Panc1 (cell line): ENCODE data around the gene KRT78. TPM values are rescaled to one million over a fixed set of nuclear protein-coding genes. Genes with fewer than 3 reads are reported as not detected.

ENCODE experiments used
- ATAC-seq: fragments of 200-7000 bp; cut with Tn5 transposase; 2 replicates; pipeline ENCODE4 v1.9.1; 2020; ENCODE audit warnings: mild to moderate bottlenecking, moderate library complexity
- BruUV-seq: library from RNA; stranded (reverse); fragments of 400-500 nt; replicated peaks from 2 replicates; lab custom pipeline; 2021; lab: Mats Ljungman, UMichigan
- CTCF ChIA-PET: fragments of 300-600 bp; sonication (Branson Sonifier 250); formaldehyde crosslinking; loops from one replicate; lab custom pipeline; 2022; ENCODE audit warnings: antibody characterized with exemption; lab: Charles Lee
- POLR2A ChIA-PET: fragments of 300-600 bp; sonication (Branson Sonifier 250); formaldehyde crosslinking; loops from one replicate; lab custom pipeline; 2022; ENCODE audit warnings: antibody characterized with exemption; lab: Charles Lee
- DNase-seq: peaks from one replicate; pipeline ENCODE4 v3.0.0-alpha.2; 2010; ENCODE audit warnings: low read depth, low spot score
- H3K27ac ChIP-seq: 2 replicates; pipeline ENCODE4 v1.5.1; 2011; ENCODE audit warnings: mild to moderate bottlenecking, low read length, inconsistent platforms
- H3K27me3 ChIP-seq: fragments of 200-500 bp; sonication (Bioruptor generic); 2 replicates; pipeline ENCODE4 v1.6.0; 2014; ENCODE audit warnings: low read length, inconsistent platforms; ENCODE audit not compliant: control insufficient read depth, insufficient read depth
- H3K36me3 ChIP-seq: fragments of 200-500 bp; sonication (Bioruptor generic); 2 replicates; pipeline ENCODE4 v1.5.1; 2014; ENCODE audit warnings: inconsistent platforms, mild to moderate bottlenecking, low read length, moderate library complexity; ENCODE audit not compliant: control insufficient read depth, insufficient read depth
- H3K4me1 ChIP-seq: 2 replicates; pipeline ENCODE4 v1.5.1; 2011; ENCODE audit warnings: inconsistent platforms, mild to moderate bottlenecking, low read length, moderate library complexity; ENCODE audit not compliant: control insufficient read depth, insufficient read depth
- H3K4me3 ChIP-seq, 2 experiments: 2 replicates each; pipeline ENCODE4 v1.5.1; 2011 to 2012; ENCODE audit warnings: low read depth in 2 of 2, low read length in 2 of 2, mild to moderate bottlenecking in 2 of 2, inconsistent platforms in 1 of 2, moderate library complexity in 1 of 2
- H3K9me3 ChIP-seq: fragments of 200-500 bp; sonication (Bioruptor generic); 2 replicates; pipeline ENCODE4 v1.5.1; 2014; ENCODE audit warnings: low read depth, mild to moderate bottlenecking, inconsistent platforms, low read length, moderate library complexity; ENCODE audit not compliant: control insufficient read depth, insufficient read depth
- CTCF ChIP-seq: fragments of 450-650 bp; IDR thresholded peaks from 2 replicates; pipeline ENCODE4 v1.5.1; 2017; ENCODE audit warnings: mild to moderate bottlenecking
- POLR2AphosphoS5 ChIP-seq: IDR thresholded peaks from 2 replicates; pipeline ENCODE4 v1.6.1; 2012; ENCODE audit warnings: mild to moderate bottlenecking, low read depth, low read length, moderate library complexity
- SIN3A ChIP-seq: IDR thresholded peaks from 2 replicates; pipeline ENCODE4 v1.6.1; 2012; ENCODE audit warnings: low read depth, mild to moderate bottlenecking, low read length, moderate library complexity, borderline replicate concordance; ENCODE audit not compliant: insufficient read depth
- TCF7L2 ChIP-seq: IDR thresholded peaks from 2 replicates; pipeline ENCODE4 v1.6.1; 2011; ENCODE audit warnings: mild to moderate bottlenecking, low read depth, low read length, inconsistent platforms
- in situ Hi-C: cut with HindIII; loops from 2 replicates; pipeline ENCODE4 v1.10.0; 2016; ENCODE audit warnings: low sequenced_read_pairs, low pct_unique_long_range_greater_than_20kb
- intact Hi-C: fragments of 100-400 bp; cut with micrococcal nuclease; formaldehyde crosslinking; loops from one replicate; pipeline ENCODE4 v1.10.0; 2022; ENCODE audit not compliant: unreplicated experiment
- total RNA-seq: library from RNA; stranded (reverse); gene quantifications from one replicate; pipeline ENCODE4 v1.2.1, GENCODE V29; 2021; ENCODE audit not compliant: unreplicated experiment
- TF ChIP-seq, protein P1 (sequence below), 2 experiments: IDR thresholded peaks; 2 replicates each; pipeline ENCODE4 v1.6.1; 2011 to 2012; ENCODE audit warnings: low read depth in 2 of 2, control low read depth in 1 of 2, low read length in 1 of 2, mild to moderate bottlenecking in 1 of 2, moderate library complexity in 1 of 2; ENCODE audit not compliant: insufficient read depth in 1 of 2

KRT78 gene
- total RNA-seq, 1 experiment from 2014 or later = not detected

DNA sequence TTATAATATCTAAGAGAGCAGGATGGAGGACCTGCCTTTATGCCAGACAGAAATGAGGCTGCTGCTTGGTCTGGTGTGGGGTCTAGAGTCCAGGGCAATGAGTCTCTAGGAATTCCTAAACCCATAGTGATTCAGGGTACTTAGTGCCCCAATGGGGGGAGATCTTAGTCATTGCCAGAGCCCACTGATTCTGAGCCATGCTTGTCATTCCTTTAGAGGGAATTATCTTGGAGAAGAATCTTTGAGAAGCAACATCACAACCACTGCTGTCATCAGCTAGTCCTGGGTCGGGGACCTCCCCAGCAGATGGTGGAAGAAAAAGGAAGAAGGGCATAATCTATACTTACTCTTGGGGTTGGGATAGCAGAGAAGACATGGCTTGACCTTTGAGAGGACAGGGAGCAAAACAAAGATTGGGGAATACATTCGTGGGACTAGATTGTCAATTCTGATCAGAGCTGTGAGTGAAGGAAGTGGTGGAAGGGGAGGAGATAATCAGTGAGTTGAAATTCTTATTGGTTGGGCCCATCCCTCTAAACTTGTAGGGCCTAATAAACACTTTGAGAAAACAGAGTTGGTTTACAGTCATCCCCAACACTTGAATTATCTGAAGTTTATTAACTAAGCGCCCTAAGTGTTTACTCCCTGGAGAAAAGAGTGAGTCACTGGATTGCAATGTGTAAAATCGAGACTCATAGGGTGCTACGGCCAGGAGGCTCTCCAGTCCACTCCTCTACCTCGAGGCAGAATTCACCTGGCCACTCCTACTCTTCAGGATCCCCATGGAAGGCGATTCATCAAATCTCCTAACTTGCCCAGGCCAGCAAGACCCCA, 49.9 kb downstream of the KRT78 start:
- TF ChIP-seq POLR2AphosphoS5 (no peak), TCF7L2 (no peak), SIN3A (no peak), CTCF (no peak)
- TF ChIP-seq, protein P1, sequence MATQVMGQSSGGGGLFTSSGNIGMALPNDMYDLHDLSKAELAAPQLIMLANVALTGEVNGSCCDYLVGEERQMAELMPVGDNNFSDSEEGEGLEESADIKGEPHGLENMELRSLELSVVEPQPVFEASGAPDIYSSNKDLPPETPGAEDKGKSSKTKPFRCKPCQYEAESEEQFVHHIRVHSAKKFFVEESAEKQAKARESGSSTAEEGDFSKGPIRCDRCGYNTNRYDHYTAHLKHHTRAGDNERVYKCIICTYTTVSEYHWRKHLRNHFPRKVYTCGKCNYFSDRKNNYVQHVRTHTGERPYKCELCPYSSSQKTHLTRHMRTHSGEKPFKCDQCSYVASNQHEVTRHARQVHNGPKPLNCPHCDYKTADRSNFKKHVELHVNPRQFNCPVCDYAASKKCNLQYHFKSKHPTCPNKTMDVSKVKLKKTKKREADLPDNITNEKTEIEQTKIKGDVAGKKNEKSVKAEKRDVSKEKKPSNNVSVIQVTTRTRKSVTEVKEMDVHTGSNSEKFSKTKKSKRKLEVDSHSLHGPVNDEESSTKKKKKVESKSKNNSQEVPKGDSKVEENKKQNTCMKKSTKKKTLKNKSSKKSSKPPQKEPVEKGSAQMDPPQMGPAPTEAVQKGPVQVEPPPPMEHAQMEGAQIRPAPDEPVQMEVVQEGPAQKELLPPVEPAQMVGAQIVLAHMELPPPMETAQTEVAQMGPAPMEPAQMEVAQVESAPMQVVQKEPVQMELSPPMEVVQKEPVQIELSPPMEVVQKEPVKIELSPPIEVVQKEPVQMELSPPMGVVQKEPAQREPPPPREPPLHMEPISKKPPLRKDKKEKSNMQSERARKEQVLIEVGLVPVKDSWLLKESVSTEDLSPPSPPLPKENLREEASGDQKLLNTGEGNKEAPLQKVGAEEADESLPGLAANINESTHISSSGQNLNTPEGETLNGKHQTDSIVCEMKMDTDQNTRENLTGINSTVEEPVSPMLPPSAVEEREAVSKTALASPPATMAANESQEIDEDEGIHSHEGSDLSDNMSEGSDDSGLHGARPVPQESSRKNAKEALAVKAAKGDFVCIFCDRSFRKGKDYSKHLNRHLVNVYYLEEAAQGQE (IDR thresholded peaks at IDR 0.05; ENCODE audit: insufficient read depth in 1 of 2, low read depth in 2 of 2, low read length in 1 of 2) = no peak

DNA sequence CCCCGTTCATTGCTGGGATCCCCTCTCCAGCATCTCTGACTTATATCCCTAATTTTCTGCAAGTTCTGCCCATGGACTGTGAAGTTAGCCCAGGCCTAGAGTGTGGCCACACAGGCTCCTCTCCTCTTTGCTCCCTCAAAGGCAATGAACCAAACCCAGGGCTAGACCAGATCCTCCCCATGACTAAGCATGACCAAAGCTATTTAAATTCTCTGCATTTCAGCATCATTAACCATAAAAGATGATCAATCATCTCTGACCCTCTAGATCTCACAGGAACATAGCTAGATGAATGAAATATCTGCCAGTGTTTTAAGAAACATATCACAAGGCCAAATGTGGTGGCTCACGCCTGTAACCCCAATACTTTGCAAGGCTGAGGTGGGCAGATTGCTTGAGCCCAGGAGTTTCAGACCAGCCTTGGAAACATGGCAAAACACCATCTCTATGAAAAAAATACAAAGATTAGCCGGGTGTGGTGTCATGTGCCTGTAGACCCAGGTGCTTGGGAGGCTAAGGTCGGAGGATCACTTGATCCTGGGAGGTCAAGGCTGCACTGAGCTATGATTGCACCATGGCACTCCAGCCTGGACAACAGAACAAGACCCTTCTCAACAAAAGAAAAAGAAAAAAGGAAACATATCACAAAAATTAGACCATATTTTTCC, 50.7 kb downstream of the KRT78 start:
- BruUV-seq = no TSS peak
- Histone ChIP-seq H3K4me1 (peaks cover 9% of the 10 kb centered on the region; the same call in 1 of the 2 replicates), H3K27me3 (no peaks in the 10 kb centered on the region), H3K36me3 (no peaks in the 10 kb centered on the region), H3K9me3 (no peaks in the 10 kb centered on the region), H3K4me3 (no peak overlapping the region), H3K27ac (no peak overlapping the region)
- DNase-seq = no peak
- no peak for ATAC-seq
- intact Hi-C loops = no loop called here
- TF ChIP-seq, protein P1 (IDR thresholded peaks at IDR 0.05; ENCODE audit: insufficient read depth in 1 of 2, low read depth in 2 of 2, low read length in 1 of 2) = no peak
- TF ChIP-seq TCF7L2 (no peak), CTCF (no peak), SIN3A (no peak), POLR2AphosphoS5 (no peak)
- POLR2A ChIA-PET = no interaction called here
- in situ Hi-C loops = no loop called here
- CTCF ChIA-PET = no interaction called here

More for the DNA sequence above, 49.9 kb downstream of the KRT78 start:
- no TSS peak for BruUV-seq
- H3K36me3 ChIP-seq = no peaks in the 10 kb centered on the region
- intact Hi-C loops = no loop called here
- POLR2A ChIA-PET = no interaction called here
- CTCF ChIA-PET = no interaction called here
- H3K4me3 ChIP-seq = no peak overlapping the region
- peaks cover 9% of the 10 kb centered on the region; the same call in 1 of the 2 replicates for H3K4me1 ChIP-seq
- in situ Hi-C loops = no loop called here
- ATAC-seq = peak; percentile 90
- peak; percentile 15 for DNase-seq
- H3K27ac ChIP-seq = no peak overlapping the region
- no peaks in the 10 kb centered on the region for H3K9me3 ChIP-seq
- no peaks in the 10 kb centered on the region for H3K27me3 ChIP-seq
